PC-3 (cell line): ENCODE data around the gene EFEMP1.

Source experiments
- EZH2phosphoT487 ChIP-seq: fragments of 300-600 bp; sonication (generic); IDR thresholded peaks from 2 replicates; pipeline ENCODE4 v1.6.1; 2018; ENCODE audit warnings: mild to moderate bottlenecking, antibody characterized with exemption, low read length, borderline replicate concordance
- TF ChIP-seq, protein P1 (sequence below): fragments of 300-600 bp; sonication (generic); conservative IDR thresholded peaks from 2 replicates; pipeline ENCODE4 v1.5.1; 2017; ENCODE audit warnings: antibody characterized with exemption, low read depth, mild to moderate bottlenecking, low read length

DNA sequence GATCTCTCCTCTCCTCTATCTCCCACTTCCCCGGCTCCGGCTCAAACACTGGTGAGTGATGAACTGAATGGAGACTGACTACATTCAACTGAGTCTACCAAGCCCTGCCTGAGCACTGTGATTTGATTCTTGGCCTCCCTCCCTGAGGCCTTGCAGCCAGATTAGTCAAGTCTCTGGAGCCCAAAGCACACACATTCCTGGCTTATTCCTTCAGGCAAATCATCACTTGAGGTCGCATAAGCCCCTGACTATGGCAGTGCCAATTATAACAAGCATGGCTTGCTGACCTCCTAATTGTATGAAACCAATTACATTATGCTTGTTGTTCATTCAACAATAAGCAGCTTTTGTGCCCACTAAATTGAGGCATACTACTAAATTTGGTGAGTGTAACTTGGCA lies 34.6 kb downstream of the EFEMP1 start:
- TF ChIP-seq, protein P1, sequence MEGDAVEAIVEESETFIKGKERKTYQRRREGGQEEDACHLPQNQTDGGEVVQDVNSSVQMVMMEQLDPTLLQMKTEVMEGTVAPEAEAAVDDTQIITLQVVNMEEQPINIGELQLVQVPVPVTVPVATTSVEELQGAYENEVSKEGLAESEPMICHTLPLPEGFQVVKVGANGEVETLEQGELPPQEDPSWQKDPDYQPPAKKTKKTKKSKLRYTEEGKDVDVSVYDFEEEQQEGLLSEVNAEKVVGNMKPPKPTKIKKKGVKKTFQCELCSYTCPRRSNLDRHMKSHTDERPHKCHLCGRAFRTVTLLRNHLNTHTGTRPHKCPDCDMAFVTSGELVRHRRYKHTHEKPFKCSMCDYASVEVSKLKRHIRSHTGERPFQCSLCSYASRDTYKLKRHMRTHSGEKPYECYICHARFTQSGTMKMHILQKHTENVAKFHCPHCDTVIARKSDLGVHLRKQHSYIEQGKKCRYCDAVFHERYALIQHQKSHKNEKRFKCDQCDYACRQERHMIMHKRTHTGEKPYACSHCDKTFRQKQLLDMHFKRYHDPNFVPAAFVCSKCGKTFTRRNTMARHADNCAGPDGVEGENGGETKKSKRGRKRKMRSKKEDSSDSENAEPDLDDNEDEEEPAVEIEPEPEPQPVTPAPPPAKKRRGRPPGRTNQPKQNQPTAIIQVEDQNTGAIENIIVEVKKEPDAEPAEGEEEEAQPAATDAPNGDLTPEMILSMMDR, result no peak
- no peak for TF ChIP-seq EZH2phosphoT487
